HEK293T (cell line): ENCODE data around the gene SIPA1L3.

Source experiments
- ARNT ChIP-seq: fragments of 450-650 bp; IDR thresholded peaks from 2 replicates; pipeline ENCODE4 v1.6.1; 2017; ENCODE audit warnings: mild to moderate bottlenecking
- BHLHE40 ChIP-seq: fragments of 450-650 bp; IDR thresholded peaks from 2 replicates; pipeline ENCODE4 v1.6.1; 2016; ENCODE audit warnings: mild to moderate bottlenecking, moderate library complexity, borderline replicate concordance
- FOXM1 ChIP-seq: fragments of 450-650 bp; IDR thresholded peaks from 2 replicates; pipeline ENCODE4 v1.6.1; 2017; ENCODE audit warnings: mild to moderate bottlenecking, borderline replicate concordance
- HDGF ChIP-seq: fragments of 450-650 bp; IDR thresholded peaks from 2 replicates; pipeline ENCODE4 v1.6.1; 2017; ENCODE audit warnings: antibody characterized with exemption, borderline replicate concordance
- L3MBTL2 ChIP-seq: fragments of 450-650 bp; conservative IDR thresholded peaks from 2 replicates; pipeline ENCODE4 v1.6.1; 2016; ENCODE audit warnings: mild to moderate bottlenecking
- NFRKB ChIP-seq: fragments of 450-650 bp; IDR thresholded peaks from 2 replicates; pipeline ENCODE4 v1.6.1; 2016; ENCODE audit warnings: mild to moderate bottlenecking, moderate library complexity
- SP1 ChIP-seq: fragments of 450-650 bp; IDR thresholded peaks from 2 replicates; pipeline ENCODE4 v1.6.1; 2017
- SUZ12 ChIP-seq: fragments of 450-650 bp; IDR thresholded peaks from 2 replicates; pipeline ENCODE4 v1.6.1; 2016; ENCODE audit warnings: mild to moderate bottlenecking
- TARDBP ChIP-seq: fragments of 450-650 bp; IDR thresholded peaks from 2 replicates; pipeline ENCODE4 v1.6.1; 2016
- ZNF384 ChIP-seq: fragments of 450-650 bp; IDR thresholded peaks from 2 replicates; pipeline ENCODE4 v1.6.1; 2016

DNA sequence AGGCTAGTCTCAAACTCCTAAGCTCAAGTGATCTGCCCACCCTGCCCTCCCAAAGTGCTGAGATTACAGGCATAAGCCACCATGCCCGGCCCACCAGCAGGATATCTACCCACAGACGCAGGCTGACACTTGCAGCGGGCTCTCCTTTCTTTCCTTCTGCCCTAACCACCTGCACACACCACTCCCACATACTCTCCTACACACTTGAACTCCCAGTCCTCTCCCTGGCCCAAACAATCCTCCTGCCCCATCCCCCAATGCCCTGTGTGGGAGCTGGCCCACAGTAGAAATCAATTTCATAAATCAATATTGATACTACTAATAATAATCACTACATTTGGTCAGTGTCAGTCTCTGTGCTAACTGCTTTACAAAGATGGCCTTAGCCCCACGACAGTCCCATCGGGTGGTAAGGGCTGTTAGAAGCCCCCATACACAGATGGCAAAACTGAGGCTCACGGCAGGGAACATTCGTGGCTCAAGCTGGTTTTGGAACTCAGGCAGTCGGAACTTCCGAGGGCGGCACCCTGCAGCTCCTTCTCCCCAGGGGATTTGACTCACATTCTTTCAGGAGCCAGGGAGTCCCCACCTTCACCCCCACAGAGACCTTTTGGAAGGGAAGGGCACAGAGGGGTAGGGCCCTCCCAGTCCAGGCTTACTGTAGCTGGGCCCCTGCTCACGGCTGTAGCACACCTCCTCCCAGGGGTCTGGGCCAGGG is 320.4 kb downstream of the SIPA1L3 start:
- TF ChIP-seq BHLHE40, result no peak
- no peak for TF ChIP-seq TARDBP
- no peak for TF ChIP-seq SP1
- TF ChIP-seq ZNF384, result no peak
- TF ChIP-seq FOXM1, result no peak
- TF ChIP-seq NFRKB, result no peak
- no peak for TF ChIP-seq L3MBTL2
- TF ChIP-seq ARNT, result no peak
- no peak for TF ChIP-seq HDGF
- TF ChIP-seq SUZ12, result no peak
